ENCODE measurements around the gene MYO5C. TPM values are rescaled to one million over a fixed set of nuclear protein-coding genes. Genes with fewer than 3 reads are reported as not detected.

Gene MYO5C
- 0.24 and 0.49 TPM in 2 replicates for total RNA-seq

GRCh38 chr15:52295421-52296001 lies at the start of gene MYO5C:
MYO5C (minus strand) TSS chr15:52295804; CDS start chr15:52295636, 168 bp downstream.

GRCh38 chr15:52191207-52191606 lies 104.4 kb downstream of the MYO5C start, which contains the start of gene GNB5:
GNB5 (minus strand) TSS chr15:52191392; CDS start chr15:52184676, 6,716 bp downstream.

Small RNA genes lying within 50 kb of the gene (small RNA-seq; reads per million reads assigned to genes)
- gene MIR1266: not detected
- not detected for gene RF00019

Other genes starting within 250 kb of the MYO5C start
- gene BCL2L10, start 183.0 kb downstream of the MYO5C start, total RNA-seq: not detected in 2 replicates
- gene GNB5, start 104.4 kb downstream of the MYO5C start, total RNA-seq: 35.0 and 39.5 TPM in 2 replicates
- 72.6 and 78.0 TPM in 2 replicates for gene MYO5A, start 233.1 kb upstream of the MYO5C start, total RNA-seq

Data from hair follicle dermal papilla cell (primary cell).